Activated naive CD4-positive, alpha-beta T cell treated with Interleukin-2 at 50 U/mL for 16 hours (primary cell): ENCODE data around the gene NFKBIZ.
A peak's percentile ranks its signal among the peaks of the same experiment; 100 is the strongest.

Source experiments
- DNase-seq: peaks from one replicate; pipeline ENCODE4 v3.0.0-alpha.2; 2020

NFKBIZ gene

DNA sequence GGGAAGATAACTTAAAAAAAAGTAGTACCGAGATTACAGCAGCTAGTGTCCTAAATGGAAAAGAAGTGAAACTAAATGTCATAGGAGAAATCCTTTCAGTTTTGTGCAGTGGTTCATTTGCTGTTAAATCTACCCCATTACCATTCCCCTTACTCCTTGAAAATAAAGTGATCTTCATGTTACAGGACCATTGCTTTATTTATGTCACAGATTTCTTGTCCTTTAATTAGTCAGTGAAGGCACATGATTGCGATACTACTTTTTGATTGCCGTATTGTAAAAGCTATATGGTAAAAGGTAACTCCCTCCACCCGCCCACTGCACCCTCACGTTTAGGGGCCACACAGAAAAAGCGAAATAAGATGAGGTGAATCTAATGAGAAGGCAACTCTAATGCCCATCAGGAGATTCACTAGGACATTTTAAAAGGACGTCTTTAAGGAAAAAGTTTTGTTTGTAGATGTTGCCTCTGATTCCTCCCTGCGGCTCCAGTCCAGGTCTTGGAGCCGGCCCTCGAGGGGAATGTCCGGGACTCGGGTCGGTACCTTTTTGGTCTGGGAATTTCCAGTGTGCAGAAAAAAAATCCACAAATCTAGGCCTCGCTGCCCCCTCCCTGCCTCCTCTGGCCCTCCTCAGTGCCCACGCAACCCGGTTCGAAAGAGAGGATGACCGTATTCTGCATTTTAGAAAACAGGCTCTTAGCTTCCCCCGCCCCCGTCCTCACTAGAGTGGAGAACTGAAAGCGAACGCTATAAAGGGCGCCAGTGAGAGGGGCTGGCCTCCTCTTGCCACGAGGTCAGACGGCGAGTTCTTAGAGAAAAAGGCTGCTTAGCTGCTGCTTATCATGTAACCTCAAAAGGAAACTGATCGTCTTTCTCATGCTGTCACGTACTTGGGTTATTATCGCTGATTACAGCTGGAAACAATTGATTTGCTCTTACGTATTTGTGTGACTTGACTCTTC is 21.8 kb upstream of the NFKBIZ start:
- DNase-seq, result peak; percentile 92

DNA sequence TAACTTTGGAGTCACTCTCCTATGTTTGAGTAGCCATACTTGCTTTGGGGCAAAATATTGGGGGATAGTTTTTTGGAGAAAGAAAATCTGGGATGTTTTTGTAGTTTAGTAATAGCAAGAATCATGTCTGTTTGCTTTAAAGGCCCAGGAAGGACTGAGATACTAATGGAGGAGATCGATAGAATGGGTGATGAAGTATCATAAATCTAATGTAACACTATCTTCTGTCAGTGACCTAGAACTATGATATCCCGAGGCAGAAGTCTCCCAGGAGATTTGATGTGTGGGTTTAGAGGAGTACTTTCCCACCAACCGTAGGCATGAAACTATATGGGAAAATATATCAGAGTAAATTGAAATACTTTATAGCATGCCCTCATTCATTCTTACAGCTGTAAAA is 21.0 kb upstream of the NFKBIZ start:
- no peak for DNase-seq

DNA sequence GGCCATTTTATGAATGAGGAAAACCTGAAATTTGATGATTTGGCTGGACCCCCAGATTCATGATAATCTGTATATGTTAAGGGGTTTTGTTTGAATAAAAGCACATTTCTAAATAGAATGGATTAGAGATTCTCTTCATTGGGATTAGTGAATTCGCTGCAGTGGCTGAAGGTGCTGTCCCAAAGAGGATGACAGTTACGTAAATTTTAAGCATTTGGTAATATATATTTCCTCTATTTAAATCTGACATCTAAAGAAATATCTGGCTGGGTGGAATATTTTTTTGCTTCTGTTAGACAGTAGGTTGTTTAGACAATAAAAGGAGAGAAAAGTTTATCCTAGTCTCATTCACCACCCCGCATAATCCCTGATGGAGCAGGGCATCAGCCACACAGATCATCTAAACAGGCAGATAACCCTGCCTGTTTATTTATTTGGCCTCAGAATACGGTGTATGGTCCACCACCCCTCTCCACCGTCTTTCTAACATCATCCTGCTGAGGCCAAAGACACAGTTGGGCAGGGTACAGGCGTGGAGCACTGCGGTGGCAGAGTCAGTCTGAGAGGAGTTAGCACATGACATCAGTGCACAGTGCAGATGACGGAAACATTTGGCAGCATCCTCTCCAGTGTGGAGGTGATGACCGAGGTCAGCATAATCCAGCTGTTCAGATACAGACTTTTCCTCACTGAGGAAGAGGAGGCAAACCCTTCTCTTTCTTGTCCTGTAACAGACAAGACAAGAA is 20.4 kb upstream of the NFKBIZ start:
- DNase-seq, result peak; percentile 58

DNA sequence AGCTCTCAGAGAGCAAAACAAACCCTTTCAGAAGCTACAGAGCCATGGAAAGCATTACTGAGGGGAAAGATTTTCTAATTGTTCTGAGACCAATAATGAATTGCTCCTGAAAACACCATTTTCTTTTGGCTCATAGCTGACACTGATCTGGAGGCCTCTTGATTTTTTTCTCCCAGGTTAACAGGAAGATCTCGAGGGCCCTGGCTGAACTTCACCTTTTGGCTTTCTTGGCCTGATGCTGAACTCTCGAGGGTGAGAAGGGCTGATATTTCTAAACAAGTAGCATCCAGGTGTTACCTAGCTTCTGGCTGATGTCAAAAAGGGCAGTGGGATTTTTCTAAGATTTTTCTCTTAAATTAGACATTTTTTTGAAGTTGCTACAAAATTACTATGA is 19.9 kb upstream of the NFKBIZ start:
- no peak for DNase-seq

DNA sequence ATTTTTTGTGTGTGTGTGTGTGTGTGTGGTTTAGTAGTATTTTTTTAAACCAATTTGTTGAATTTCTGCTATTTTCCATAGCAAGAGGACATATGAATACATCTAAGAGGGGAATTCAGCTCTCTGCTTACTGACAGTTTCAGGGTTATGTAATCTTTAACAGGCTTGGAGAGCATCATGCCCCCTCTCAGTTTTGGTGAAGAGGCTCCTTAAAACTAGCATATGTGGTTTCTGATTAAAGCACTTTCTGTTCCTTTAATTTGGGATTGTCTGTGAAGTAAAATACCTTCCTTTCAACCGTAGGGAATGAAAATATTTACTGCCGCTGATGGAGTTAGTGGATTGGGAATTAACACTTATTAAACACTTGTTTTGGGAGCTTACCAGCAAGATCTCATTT is 19.4 kb upstream of the NFKBIZ start:
- no peak for DNase-seq

DNA sequence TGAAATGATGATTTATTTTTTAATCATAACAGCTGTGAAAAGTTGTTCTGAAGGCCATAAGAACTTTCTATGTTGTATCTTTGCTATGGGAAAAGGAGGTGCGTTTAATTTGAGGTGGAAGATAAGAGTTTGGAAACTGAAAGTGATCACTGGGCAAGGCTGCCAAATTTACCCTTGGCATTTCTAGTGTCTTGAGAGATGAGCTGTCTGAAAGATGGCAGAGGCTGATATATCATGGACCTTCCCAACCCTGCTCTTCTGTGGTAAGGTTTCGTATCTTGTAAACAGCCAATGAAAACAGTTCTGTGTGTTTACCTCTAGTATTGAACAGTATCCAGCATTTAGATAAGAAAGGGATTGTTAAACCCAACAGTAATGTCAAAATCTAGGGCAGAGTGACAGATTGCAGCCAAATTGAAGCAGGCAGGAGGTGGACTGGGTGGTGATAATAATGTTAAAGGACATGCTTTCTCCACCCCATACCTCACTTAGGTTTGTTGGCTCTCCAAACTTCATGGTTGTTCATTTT is 15.8 kb upstream of the NFKBIZ start:
- DNase-seq, result no peak

DNA sequence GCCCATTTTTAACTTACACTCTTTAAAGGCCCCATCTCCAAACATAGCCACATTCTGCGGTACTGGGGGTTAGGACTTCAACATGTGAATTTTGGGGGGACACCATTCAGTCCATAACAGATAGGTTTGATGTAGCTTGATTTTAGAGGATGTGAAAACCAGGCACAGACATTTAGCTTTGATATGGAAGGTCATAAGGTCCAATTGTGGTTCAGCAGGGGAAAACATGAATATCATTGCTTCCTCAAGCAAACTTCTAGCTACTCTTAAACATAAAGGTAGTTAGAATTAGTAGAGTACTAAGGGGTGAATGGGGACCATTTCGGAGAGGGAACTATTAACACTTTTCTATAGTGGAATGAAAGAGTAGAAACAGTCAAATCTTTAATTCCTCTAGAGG is 13.6 kb upstream of the NFKBIZ start:
- DNase-seq, result no peak

DNA sequence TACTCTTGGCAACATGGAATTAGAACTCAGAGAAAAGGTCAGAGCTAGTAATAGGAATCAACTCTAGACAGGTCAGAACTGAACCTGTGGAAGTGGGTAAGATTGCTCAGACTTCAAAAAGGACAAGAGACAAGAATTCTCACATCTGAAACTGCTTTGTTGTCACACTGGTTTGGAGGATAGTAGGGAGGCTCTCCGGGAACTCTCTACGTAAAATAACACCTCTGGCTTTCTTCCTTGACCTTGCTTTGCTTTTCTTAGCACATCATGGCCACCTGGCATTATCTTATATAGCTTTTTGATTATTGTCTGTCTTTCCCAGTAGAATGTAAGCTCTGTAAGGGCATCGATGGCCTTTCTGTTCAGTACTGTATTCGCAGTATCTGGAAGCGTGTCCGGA is 13.2 kb upstream of the NFKBIZ start:
- DNase-seq, result no peak

DNA sequence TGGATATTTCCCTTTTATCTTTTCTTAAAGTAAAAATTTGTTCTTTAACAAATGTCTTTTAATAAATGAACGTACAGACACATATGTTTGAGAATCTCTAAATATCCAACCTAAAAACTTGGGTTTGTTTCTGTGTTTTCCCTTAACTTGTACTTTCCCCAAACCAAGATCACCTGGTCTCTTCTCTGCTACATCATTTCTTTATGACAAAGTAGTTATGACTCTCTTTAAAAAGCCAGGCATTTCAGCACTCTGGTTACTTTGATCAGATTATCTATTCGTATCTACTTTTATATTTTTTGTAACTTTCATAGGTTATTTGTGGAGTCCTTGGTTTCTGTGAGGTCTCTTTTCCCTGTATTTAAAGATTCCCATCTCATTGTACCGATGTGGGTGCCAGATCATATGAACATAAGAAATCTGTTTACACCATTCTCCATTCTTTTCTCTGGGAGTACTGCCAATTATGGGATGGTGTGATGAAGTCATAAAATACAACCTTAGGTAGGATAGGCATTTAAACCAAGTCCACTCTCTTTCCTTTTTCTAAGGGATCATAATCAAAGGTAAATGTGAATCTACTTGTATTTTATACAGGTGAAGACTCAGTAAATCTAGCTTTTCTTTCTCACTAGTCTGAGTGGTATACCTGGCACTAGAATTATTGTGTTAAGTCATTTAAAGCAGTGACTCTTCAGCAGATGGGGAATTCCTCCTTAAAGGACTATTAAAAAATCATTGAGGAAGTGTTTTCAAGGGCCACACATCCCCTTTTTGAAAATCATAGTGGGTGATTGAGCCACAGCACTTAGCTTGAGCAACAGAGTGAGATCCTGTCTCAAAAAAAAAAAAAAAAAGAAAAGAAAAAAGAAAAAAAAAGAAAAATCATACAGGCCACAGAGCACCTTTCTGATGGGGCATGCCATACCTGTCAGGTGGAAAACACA is 12.4 kb upstream of the NFKBIZ start:
- no peak for DNase-seq

DNA sequence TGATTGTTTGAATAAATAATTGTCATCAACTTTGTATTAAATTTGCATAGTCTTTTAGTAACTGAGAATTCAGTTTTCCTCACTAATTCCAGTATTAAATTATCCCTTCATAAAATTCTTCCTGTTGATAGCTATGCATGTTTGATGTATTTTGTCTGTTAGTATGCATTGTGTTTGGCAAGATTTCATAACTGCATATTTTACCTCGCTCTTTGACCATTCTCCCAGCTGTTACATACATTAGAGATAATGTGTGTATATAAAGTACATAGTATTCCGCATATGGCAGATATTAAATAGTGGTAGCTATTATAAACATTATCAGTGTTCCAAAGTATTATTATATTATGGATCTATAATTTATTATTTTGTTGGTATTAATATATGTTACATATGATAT is 10.6 kb upstream of the NFKBIZ start:
- DNase-seq, result no peak

DNA sequence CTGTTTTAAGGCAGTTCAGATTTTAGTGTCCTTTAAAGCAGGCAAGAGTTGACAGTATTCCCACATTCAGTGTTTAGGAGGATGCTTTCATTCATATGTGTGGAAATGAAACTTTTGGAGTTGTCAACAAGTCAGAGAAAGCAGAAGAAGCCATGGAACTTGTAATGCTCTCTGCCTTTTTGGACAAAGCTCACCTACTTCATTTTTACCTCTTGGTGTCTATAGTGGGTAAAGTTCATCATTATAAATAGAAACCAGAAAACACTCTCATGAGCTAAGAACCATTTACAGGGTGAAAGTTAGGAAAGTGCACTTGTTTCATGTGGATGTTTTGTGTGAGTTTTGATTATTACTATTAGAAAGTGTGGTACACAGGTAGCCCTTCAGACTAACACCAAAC is 9.2 kb upstream of the NFKBIZ start:
- DNase-seq, result no peak

DNA sequence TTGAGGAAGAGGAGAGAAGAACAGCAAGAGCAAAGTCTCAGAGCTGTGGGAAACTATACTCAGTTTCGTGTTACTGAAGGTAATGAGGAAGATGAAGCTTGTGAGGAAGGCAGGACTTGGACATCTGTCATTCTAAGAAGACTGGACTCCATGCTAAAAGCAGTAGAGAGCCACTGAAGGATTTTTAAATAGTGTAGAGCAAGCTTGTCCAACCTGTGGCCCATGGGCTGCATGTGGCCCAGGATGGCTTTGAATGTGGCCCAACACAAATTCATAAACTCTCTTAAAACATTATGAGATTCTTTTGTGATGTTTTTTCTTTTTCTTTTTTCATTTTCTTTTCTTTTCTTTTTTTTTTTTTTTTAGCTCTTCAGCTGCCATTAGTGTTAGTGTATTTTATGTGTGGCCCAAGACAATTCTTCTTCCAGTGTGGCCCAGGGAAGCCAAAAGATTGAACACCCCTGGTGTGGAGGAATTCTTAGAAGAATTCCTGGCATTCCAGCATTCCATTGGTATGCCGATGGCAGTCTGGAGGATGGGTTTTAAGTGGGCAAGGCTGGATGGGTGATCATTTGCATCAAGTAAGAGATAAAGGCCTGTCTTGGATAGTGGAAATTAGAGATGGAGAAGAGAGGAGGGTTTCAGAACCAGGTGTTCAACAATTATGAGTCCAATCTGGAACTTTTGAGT is 6.9 kb upstream of the NFKBIZ start:
- DNase-seq, result no peak

DNA sequence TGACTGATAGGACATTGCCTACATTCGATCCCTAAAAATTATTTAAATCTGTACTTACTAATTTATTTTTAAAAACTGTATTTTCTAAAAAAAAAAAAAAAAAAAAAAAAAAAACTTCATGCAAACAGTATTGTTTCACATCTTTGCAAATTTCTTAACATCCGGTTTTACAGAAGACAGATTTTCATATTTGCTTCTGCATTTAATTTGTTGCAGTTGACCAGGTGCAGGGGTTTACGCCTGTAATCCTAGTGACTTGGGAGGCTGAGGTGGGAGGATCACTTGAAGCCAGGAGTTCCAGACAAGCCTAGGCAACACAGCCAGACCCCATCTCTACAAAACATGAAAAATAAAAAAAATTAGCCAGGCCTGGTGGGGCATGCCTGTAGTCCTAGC is 6.4 kb upstream of the NFKBIZ start:
- no peak for DNase-seq

DNA sequence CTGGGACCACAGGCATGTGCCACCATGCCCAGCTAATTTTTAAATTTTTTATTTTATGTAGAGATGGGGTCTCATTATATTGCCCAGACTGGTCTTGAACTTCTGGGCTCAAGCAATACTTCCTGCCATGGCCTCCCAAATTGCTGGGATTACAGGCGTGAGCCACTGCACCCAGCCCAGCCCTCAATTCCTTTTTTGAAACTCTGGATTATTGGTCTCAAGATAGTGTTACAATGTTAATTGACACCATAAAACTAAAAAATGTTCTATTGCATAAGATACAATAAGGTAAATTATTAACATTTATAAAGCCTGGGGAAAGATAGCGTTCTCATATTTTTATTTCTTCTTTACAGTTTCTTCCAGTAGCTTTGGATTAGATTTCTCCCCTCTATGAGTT is 3.9 kb upstream of the NFKBIZ start:
- DNase-seq, result no peak

DNA sequence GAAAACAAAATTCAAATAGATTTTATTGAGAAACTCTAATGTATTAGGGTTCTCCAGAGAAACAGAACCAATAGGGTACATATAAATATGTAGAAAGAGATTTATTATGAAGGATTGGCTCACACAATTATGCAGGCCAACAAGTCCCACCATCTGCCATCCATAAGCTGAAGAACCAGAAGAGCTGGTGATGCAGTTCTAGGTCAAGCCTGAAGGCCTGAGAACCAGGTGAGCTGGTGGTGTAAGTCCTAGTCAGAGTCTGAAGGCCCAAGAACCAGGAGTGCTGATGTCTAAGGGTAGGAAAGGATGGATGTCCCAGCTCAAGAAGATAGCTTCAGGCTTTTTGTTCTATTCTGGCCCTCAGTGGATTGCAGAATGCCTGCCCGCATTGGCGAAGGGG is 2.6 kb upstream of the NFKBIZ start:
- DNase-seq, result no peak

DNA sequence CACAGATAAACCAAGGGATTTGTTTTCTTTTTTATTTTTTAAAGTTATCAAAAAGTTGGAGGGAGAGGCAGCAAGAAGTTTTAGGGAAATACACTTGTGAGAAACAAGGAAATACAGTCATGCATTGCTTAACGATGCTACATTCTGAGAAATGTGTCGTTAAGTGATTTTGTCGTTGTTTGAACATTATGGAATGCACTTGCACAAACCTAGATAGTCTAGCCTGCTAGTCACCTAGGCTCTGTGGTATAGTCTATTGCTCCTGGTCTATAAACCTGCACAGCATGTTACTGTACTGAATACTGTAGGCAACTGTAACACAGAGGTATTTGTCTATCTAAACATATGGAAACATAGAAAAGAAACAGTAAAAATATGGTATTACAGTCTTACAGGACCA is 2.0 kb upstream of the NFKBIZ start:
- DNase-seq, result no peak

DNA sequence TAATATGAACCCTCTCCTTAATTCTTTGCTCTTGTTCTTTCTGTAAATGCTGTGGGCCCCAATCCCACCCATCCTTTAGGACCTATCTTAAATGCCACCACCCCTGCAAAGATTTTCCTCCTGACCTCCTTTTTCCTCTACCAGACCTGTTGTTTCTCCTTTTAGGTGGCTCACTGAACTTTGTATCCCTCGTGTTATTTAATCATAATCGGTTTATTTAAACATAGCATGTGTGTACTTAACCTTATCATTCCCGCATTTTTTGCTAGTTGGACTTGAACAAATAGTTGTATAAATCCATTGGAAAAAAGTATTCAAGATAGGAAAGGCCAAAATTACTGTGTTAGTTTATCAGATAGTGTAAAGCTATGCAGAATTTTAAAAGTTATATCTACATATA is 988 bp upstream of the NFKBIZ start:
- DNase-seq, result no peak

DNA sequence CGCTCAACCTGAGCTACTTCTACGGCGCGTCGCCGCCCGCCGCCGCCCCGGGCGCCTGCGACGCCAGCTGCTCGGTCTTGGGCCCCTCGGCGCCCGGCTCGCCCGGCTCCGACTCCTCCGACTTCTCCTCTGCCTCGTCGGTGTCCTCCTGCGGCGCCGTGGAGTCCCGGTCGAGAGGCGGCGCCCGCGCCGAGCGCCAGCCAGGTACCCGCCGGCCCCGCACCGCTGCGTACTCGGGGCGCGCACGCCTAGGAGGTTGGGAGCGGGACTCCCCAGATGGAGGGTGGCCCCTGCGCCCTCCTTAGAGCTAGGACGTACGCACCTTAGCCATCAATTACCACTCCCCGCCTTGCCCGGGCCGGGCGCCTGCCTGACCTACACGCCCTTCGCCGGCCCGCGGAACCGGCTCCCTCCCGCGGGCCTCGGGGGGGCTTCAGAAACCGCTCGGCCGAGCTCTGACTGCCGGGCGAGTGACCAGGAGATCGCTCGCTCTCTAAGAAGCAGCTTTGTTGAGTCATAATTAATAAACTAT is 466 bp downstream of the NFKBIZ start:
- peak; percentile 61 for DNase-seq

DNA sequence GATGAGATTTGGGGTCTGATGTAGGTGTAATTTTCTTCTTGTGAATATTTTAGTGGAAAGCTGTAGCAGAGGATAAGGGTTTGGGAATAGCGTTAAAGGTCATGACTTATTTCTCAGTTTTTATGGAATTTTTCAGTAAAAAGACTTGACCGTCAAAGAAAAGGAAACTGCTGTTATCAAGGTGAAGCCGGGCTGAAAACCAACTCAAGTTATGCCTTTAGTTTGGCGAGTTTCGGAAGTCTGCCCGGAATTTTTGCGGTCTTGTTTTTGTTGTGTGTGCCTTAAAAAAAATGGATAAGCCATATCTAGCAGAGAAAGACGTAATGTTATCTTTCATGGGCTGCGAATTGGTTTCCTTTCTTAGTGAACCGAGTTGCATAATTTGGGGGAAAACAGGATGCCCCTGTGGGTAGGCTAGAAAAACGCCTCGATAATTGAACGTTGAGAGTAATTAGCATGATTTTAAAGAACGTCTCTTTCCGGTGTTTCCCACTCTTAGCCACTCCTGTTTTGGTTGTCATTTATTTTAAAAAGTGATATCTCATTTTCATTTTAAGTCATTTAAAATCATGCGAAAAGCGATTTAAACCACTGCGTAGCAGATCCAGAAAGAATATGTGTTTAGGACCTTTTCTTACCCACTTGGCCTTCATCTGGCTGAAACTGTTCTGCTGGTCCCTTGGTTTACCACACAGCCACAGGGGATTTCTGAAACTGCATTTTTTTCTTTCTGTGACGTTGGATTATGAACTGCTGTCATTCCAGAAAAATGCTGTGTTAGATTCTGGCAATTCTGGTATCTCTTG is 1.1 kb downstream of the NFKBIZ start:
- DNase-seq, result peak; percentile 52

DNA sequence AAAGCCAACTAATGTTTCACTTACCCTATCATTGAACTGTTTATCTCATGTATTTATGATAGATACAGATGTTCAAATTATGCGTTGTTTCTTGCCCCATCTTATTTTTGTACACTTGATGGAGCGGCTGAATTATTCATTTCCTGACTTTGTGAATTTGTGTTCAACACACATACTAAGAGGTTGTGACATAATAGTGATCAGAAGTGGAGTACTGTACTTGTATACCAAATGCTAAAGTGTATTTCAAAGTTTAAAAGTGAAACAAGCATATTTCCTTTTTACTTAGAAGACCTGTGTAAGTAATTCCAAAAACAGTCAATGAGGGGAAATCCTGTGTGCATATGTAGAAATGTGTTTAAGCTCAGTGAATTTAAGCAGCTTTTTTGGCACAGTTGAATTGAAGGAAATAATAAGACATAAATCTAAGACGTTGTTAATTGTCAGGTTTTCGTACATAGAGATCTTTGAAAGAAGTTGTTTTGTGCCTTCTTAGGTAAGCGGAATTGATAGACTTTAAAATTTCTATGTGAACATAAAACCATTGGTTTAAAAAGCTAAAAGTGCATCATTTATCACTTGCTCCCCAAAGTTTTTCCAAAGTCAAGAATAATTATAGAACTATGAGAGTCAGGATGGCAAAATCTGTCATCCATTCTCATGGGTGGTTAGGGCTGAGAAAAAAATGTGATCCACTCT is 1.9 kb downstream of the NFKBIZ start:
- no peak for DNase-seq
